ENCODE measurements around the gene GRIP2. TPM values are rescaled to one million over a fixed set of nuclear protein-coding genes. Genes with fewer than 3 reads are reported as not detected.

Gene GRIP2
- polyA plus RNA-seq, 1 donor from 2014 or later: 8.6 TPM

DNA sequence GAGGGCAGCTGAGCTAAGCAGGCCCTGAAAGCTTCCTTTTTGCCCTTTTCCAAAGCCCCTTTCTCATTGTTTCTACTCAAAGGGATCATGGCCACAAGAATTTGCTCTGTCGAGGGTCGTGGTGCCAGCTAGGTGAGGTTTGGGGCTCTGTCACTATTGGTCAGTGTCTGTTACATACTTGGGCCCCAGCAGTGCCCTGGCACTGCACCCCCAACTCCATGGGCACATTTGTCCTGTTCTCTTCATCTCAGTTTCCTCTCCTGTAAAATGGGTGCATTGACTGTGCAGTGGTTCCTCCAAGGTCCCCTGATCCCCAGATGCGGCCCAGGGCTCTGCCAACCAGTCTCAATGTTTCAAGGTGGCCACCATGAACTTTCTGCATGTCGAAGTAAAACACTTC lies 75.6 kb downstream of the GRIP2 start:
- Histone ChIP-seq H3K4me2 (ENCODE audit: low read length) (no peak overlapping the region), H3K36me3 (ENCODE audit: insufficient read depth, low read length) (no peaks in the 10 kb centered on the region), H3K9ac (ENCODE audit: low read length) (no peak overlapping the region), H3K9me3 (ENCODE audit: low read length) (no peaks in the 10 kb centered on the region), H3K79me2 (replicated peaks; ENCODE audit: insufficient read depth, low read length) (no peaks in the 10 kb centered on the region), H3K27me3 (ENCODE audit: insufficient read depth, low read depth, low read length) (no peaks in the 10 kb centered on the region), H2AFZ (ENCODE audit: low read depth, low read length) (no peak overlapping the region), H4K20me1 (ENCODE audit: insufficient read depth) (no peaks in the 10 kb centered on the region), H3K9me2 (ENCODE audit: insufficient read depth, low read length) (no peaks in the 10 kb centered on the region), H3K4me3 (ENCODE audit: low read length) (no peak overlapping the region), H3F3A (ENCODE audit: insufficient read depth, low read length, poor library complexity, severe bottlenecking) (no peaks in the 10 kb centered on the region), H3K27ac (ENCODE audit: low read length) (no peak overlapping the region)
- TF ChIP-seq, protein P1, sequence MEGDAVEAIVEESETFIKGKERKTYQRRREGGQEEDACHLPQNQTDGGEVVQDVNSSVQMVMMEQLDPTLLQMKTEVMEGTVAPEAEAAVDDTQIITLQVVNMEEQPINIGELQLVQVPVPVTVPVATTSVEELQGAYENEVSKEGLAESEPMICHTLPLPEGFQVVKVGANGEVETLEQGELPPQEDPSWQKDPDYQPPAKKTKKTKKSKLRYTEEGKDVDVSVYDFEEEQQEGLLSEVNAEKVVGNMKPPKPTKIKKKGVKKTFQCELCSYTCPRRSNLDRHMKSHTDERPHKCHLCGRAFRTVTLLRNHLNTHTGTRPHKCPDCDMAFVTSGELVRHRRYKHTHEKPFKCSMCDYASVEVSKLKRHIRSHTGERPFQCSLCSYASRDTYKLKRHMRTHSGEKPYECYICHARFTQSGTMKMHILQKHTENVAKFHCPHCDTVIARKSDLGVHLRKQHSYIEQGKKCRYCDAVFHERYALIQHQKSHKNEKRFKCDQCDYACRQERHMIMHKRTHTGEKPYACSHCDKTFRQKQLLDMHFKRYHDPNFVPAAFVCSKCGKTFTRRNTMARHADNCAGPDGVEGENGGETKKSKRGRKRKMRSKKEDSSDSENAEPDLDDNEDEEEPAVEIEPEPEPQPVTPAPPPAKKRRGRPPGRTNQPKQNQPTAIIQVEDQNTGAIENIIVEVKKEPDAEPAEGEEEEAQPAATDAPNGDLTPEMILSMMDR (IDR thresholded peaks at IDR 0.05; ENCODE audit: poor library complexity, severe bottlenecking): no peak
- TF ChIP-seq, protein P2, sequence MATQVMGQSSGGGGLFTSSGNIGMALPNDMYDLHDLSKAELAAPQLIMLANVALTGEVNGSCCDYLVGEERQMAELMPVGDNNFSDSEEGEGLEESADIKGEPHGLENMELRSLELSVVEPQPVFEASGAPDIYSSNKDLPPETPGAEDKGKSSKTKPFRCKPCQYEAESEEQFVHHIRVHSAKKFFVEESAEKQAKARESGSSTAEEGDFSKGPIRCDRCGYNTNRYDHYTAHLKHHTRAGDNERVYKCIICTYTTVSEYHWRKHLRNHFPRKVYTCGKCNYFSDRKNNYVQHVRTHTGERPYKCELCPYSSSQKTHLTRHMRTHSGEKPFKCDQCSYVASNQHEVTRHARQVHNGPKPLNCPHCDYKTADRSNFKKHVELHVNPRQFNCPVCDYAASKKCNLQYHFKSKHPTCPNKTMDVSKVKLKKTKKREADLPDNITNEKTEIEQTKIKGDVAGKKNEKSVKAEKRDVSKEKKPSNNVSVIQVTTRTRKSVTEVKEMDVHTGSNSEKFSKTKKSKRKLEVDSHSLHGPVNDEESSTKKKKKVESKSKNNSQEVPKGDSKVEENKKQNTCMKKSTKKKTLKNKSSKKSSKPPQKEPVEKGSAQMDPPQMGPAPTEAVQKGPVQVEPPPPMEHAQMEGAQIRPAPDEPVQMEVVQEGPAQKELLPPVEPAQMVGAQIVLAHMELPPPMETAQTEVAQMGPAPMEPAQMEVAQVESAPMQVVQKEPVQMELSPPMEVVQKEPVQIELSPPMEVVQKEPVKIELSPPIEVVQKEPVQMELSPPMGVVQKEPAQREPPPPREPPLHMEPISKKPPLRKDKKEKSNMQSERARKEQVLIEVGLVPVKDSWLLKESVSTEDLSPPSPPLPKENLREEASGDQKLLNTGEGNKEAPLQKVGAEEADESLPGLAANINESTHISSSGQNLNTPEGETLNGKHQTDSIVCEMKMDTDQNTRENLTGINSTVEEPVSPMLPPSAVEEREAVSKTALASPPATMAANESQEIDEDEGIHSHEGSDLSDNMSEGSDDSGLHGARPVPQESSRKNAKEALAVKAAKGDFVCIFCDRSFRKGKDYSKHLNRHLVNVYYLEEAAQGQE (IDR thresholded peaks at IDR 0.05; ENCODE audit: borderline replicate concordance): no peak
- TF ChIP-seq RAD21 (conservative IDR thresholded peaks at IDR 0.05): no peak
- TF ChIP-seq TAF1 (IDR thresholded peaks at IDR 0.05; ENCODE audit: low read depth): no peak
- TF ChIP-seq MXI1 (conservative IDR thresholded peaks at IDR 0.05; ENCODE audit: poor library complexity, severe bottlenecking): no peak
- no peak for TF ChIP-seq POLR2AphosphoS5 (IDR thresholded peaks at IDR 0.05)

DNA sequence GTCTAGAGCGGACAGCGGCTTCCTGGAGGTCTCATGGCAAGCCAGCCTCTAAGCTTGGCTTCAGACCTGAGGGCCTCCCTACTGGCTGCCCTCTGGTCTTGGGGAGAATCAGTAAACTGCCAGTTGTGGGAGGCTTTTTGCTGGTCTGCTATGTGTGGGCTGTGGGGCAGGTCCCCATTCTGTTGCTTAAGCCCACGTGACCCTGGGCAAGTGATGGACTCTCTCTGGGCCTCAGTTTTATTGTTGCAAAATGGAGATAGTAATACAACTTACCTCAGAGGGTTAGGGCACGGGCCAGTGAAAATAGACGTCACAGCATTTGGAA lies 76.0 kb downstream of the GRIP2 start:
- no peaks in the 10 kb centered on the region for H4K20me1 ChIP-seq (ENCODE audit: insufficient read depth)
- no peak overlapping the region for H2AFZ ChIP-seq (ENCODE audit: low read depth, low read length)
- H3K79me2 ChIP-seq (replicated peaks; ENCODE audit: insufficient read depth, low read length): no peaks in the 10 kb centered on the region
- H3K4me2 ChIP-seq (ENCODE audit: low read length): no peak overlapping the region
- H3K27ac ChIP-seq (ENCODE audit: low read length): no peak overlapping the region
- H3K9me2 ChIP-seq (ENCODE audit: insufficient read depth, low read length): no peaks in the 10 kb centered on the region
- H3K36me3 ChIP-seq (ENCODE audit: insufficient read depth, low read length): no peaks in the 10 kb centered on the region
- H3K9me3 ChIP-seq (ENCODE audit: low read length): no peaks in the 10 kb centered on the region
- no peak overlapping the region for H3K4me3 ChIP-seq (ENCODE audit: low read length)
- TF ChIP-seq POLR2AphosphoS5 (IDR thresholded peaks at IDR 0.05) (no peak), MXI1 (conservative IDR thresholded peaks at IDR 0.05; ENCODE audit: poor library complexity, severe bottlenecking) (no peak), TAF1 (IDR thresholded peaks at IDR 0.05; ENCODE audit: low read depth) (no peak), SMC3 (conservative IDR thresholded peaks at IDR 0.05; ENCODE audit: poor library complexity) (no peak), RAD21 (conservative IDR thresholded peaks at IDR 0.05) (no peak), EP300 (conservative IDR thresholded peaks at IDR 0.05; ENCODE audit: poor library complexity, severe bottlenecking) (no peak), EZH2 (IDR thresholded peaks at IDR 0.05; ENCODE audit: borderline replicate concordance, insufficient read depth, low read length, poor library complexity, severe bottlenecking) (no peak)
- TF ChIP-seq, protein P2 (IDR thresholded peaks at IDR 0.05; ENCODE audit: borderline replicate concordance): no peak
- TF ChIP-seq, protein P1 (IDR thresholded peaks at IDR 0.05; ENCODE audit: poor library complexity, severe bottlenecking): no peak
- H3K9ac ChIP-seq (ENCODE audit: low read length): no peak overlapping the region
- H3F3A ChIP-seq (ENCODE audit: insufficient read depth, low read length, poor library complexity, severe bottlenecking): no peaks in the 10 kb centered on the region
- no peaks in the 10 kb centered on the region for H3K27me3 ChIP-seq (ENCODE audit: insufficient read depth, low read depth, low read length)
